Testis (tissue), 2 donors: ENCODE measurements around the gene RNH1.

Source experiments
- CTCF ChIP-seq, 3 experiments: fragments of 450-650 bp in 2 of 3; fragments of 200-600 bp in 1 of 3; sonication (generic) in 1 of 3; IDR thresholded peaks; one replicate each; pipeline ENCODE4 v1.5.1; 2016 to 2019; ENCODE audit warnings: antibody characterized with exemption in 3 of 3, mild to moderate bottlenecking in 2 of 3, moderate library complexity in 1 of 3
- POLR2A ChIP-seq: fragments of 450-650 bp; IDR thresholded peaks from one replicate; pipeline ENCODE4 v1.6.1; 2017; ENCODE audit warnings: antibody characterized with exemption, mild to moderate bottlenecking, moderate library complexity

- TF ChIP-seq CTCF (IDR thresholded peaks at IDR 0.05) (no peak), POLR2A (no peak)
These were observed 19.0 kb downstream of the RNH1 start for GRCh38 chr11:488062-488461.
